Mesenchymal stem cell (in vitro differentiated cells and primary cell): ENCODE data around the gene CHCHD6.

ENCODE experiments used
- DNase-seq: peaks from one replicate; pipeline ENCODE4 v3.0.0-alpha.2; 2013
- H2AFZ ChIP-seq: one replicate; pipeline ENCODE4 v1.6.1; 2013; ENCODE audit warnings: low read depth, mild to moderate bottlenecking, control low read depth, inconsistent platforms, low read length, moderate library complexity
- H2AK5ac ChIP-seq: 2 replicates; pipeline ENCODE4 v1.6.1; 2013; ENCODE audit warnings: low read length, moderate library complexity, mild to moderate bottlenecking, inconsistent platforms; ENCODE audit not compliant: severe bottlenecking
- H2BK120ac ChIP-seq: one replicate; pipeline ENCODE4 v1.6.1; 2013; ENCODE audit warnings: low read depth, mild to moderate bottlenecking, inconsistent platforms, low read length, moderate library complexity
- H2BK12ac ChIP-seq, 2 experiments: one replicate each; pipeline ENCODE4 v1.6.1; 2013; ENCODE audit warnings: inconsistent platforms in 2 of 2, low read length in 2 of 2, mild to moderate bottlenecking in 2 of 2, moderate library complexity in 2 of 2, control low read depth in 1 of 2
- H2BK15ac ChIP-seq: one replicate; pipeline ENCODE4 v1.6.1; 2013; ENCODE audit warnings: mild to moderate bottlenecking, low read depth, inconsistent platforms; ENCODE audit not compliant: poor library complexity, severe bottlenecking
- H2BK5ac ChIP-seq: 2 replicates; pipeline ENCODE4 v1.6.1; 2013; ENCODE audit warnings: low read depth, mild to moderate bottlenecking, low read length, control low read depth, inconsistent platforms; ENCODE audit not compliant: poor library complexity, severe bottlenecking
- H3K14ac ChIP-seq, 2 experiments: one replicate each; pipeline ENCODE4 v1.6.1; 2013; ENCODE audit warnings: inconsistent platforms in 2 of 2, low read length in 2 of 2, control low read depth in 1 of 2, mild to moderate bottlenecking in 1 of 2, moderate library complexity in 1 of 2
- H3K18ac ChIP-seq, 2 experiments: one replicate each; pipeline ENCODE4 v1.6.1; 2013; ENCODE audit warnings: inconsistent platforms in 2 of 2, low read length in 2 of 2, control low read depth in 1 of 2, low read depth in 1 of 2, mild to moderate bottlenecking in 1 of 2
- H3K23ac ChIP-seq, 2 experiments: one replicate each; pipeline ENCODE4 v1.6.1; 2013; ENCODE audit warnings: inconsistent platforms in 2 of 2, low read length in 2 of 2, mild to moderate bottlenecking in 2 of 2, moderate library complexity in 2 of 2, control low read depth in 1 of 2
- H3K27ac ChIP-seq: 2 replicates; pipeline ENCODE4 v1.5.1; 2013; ENCODE audit warnings: mild to moderate bottlenecking, moderate library complexity, low read length, control low read depth, inconsistent platforms; ENCODE audit not compliant: poor library complexity, severe bottlenecking
- H3K27me3 ChIP-seq, 2 experiments: 2 replicates each; pipeline versions ENCODE4 v1.6.1 to v1.7.0; 2013; ENCODE audit warnings: low read length in 2 of 2, mild to moderate bottlenecking in 2 of 2, moderate library complexity in 2 of 2, control low read depth in 1 of 2, inconsistent platforms in 1 of 2; ENCODE audit not compliant: control insufficient read depth in 1 of 2, insufficient read depth in 1 of 2
- H3K36me3 ChIP-seq, 2 experiments: 2 replicates each; pipeline versions ENCODE4 v1.6.1 to v1.7.0; 2013; ENCODE audit warnings: low read length in 2 of 2, control low read depth in 1 of 2, inconsistent platforms in 1 of 2, low read depth in 1 of 2, mild to moderate bottlenecking in 1 of 2; ENCODE audit not compliant: insufficient read depth in 2 of 2, control insufficient read depth in 1 of 2
- H3K4ac ChIP-seq, 2 experiments: one replicate each; pipeline ENCODE4 v1.6.1; 2013; ENCODE audit warnings: inconsistent platforms in 2 of 2, low read length in 2 of 2, mild to moderate bottlenecking in 2 of 2, moderate library complexity in 2 of 2, control low read depth in 1 of 2, low read depth in 1 of 2
- H3K4me1 ChIP-seq: 2 replicates; pipeline ENCODE4 v1.6.1; 2013; ENCODE audit warnings: low read depth, low read length, control low read depth; ENCODE audit not compliant: control insufficient read depth, insufficient read depth
- H3K4me2 ChIP-seq: 2 replicates; pipeline ENCODE4 v1.6.1; 2013; ENCODE audit warnings: low read length, mild to moderate bottlenecking, inconsistent platforms; ENCODE audit not compliant: poor library complexity, severe bottlenecking
- H3K4me3 ChIP-seq, 2 experiments: 2 replicates each; pipeline versions ENCODE4 v1.5.1 to v1.7.0; 2013; ENCODE audit warnings: low read length in 2 of 2, mild to moderate bottlenecking in 2 of 2, control low read depth in 1 of 2, low read depth in 1 of 2; ENCODE audit not compliant: insufficient read depth in 1 of 2
- H3K79me1 ChIP-seq: replicated peaks from 2 replicates; pipeline ENCODE4 v1.6.1; 2013; ENCODE audit warnings: mild to moderate bottlenecking, control low read depth, low read length, inconsistent platforms; ENCODE audit not compliant: poor library complexity, severe bottlenecking
- H3K9ac ChIP-seq: 2 replicates; pipeline ENCODE4 v1.7.0; 2013; ENCODE audit warnings: mild to moderate bottlenecking, low read length, moderate library complexity
- H3K9me3 ChIP-seq: 2 replicates; pipeline ENCODE4 v1.7.0; 2013; ENCODE audit warnings: mild to moderate bottlenecking, low read length; ENCODE audit not compliant: control insufficient read depth
- H4K8ac ChIP-seq: one replicate; pipeline ENCODE4 v1.6.1; 2013; ENCODE audit warnings: inconsistent platforms, mild to moderate bottlenecking, low read length, moderate library complexity
- H4K91ac ChIP-seq: one replicate; pipeline ENCODE4 v1.6.1; 2013; ENCODE audit warnings: mild to moderate bottlenecking, low read length, inconsistent platforms
- WGBS: methylation state at CpG from one replicate; pipeline ENCODE4 v1.1.7; 2013; ENCODE audit warnings: mixed read lengths; 5-methylcytosine and 5-hydroxymethylcytosine counted together

The CHCHD6 gene

GRCh38 chr3:126716057-126716456 is 12.0 kb downstream of the CHCHD6 start:
- Histone ChIP-seq H2AFZ (no peak overlapping the region), H3K23ac (no peak overlapping the region), H3K36me3 (peaks cover 0 to 6% of the 10 kb centered on the region in 2 experiments), H3K27ac (no peak overlapping the region), H3K4me1 (peaks cover 7% of the 10 kb centered on the region), H3K9me3 (no peaks in the 10 kb centered on the region), H3K9ac (no peak overlapping the region), H2BK15ac (no peak overlapping the region), H4K91ac (no peak overlapping the region), H3K4me2 (no peak overlapping the region), H4K8ac (no peak overlapping the region), H3K79me1 (peaks cover 60% of the 10 kb centered on the region), H2AK5ac (no peak overlapping the region), H2BK12ac (no peak overlapping the region), H3K4me3 (no peak overlapping the region), H2BK120ac (no peak overlapping the region), H2BK5ac (no peak overlapping the region), H3K18ac (no peak overlapping the region), H3K4ac (no peak overlapping the region), H3K27me3 (no peaks in the 10 kb centered on the region), H3K14ac (no peak overlapping the region)
- WGBS: 80% methylated on average over 7 of the region's 7 CpGs
- no peak for DNase-seq

GRCh38 chr3:126718561-126719445 is 14.8 kb downstream of the CHCHD6 start:
- Histone ChIP-seq H3K23ac (no peak overlapping the region), H3K79me1 (peaks cover 45% of the 10 kb centered on the region), H3K4me2 (no peak overlapping the region), H3K9ac (no peak overlapping the region), H3K4me1 (peaks cover 7% of the 10 kb centered on the region), H3K27me3 (no peaks in the 10 kb centered on the region), H3K27ac (no peak overlapping the region), H3K4ac (no peak overlapping the region), H3K4me3 (no peak overlapping the region), H3K9me3 (no peaks in the 10 kb centered on the region), H2BK120ac (no peak overlapping the region), H2BK5ac (no peak overlapping the region), H2BK15ac (no peak overlapping the region), H3K36me3 (peaks cover 0 to 6% of the 10 kb centered on the region in 2 experiments), H2BK12ac (no peak overlapping the region), H2AK5ac (no peak overlapping the region), H2AFZ (no peak overlapping the region), H4K8ac (no peak overlapping the region), H3K18ac (no peak overlapping the region), H4K91ac (no peak overlapping the region), H3K14ac (no peak overlapping the region)
- DNase-seq: no peak
- whole genome bisulfite sequencing: 91% methylated on average over 19 of the region's 20 CpGs

- 59% methylated on average over 5 of the region's 5 CpGs for WGBS
- H3K36me3 ChIP-seq: peaks cover 2 to 7% of the 10 kb centered on the region in 2 experiments
- H3K4me1 ChIP-seq: peaks cover 7% of the 10 kb centered on the region
- H2BK12ac ChIP-seq: no peak overlapping the region
- no peak overlapping the region for H2BK15ac ChIP-seq
- no peaks in the 10 kb centered on the region for H3K27me3 ChIP-seq
- H4K91ac ChIP-seq: no peak overlapping the region
- no peak overlapping the region for H2BK5ac ChIP-seq
- H2AFZ ChIP-seq: no peak overlapping the region
- H3K4ac ChIP-seq: no peak overlapping the region
- H3K4me2 ChIP-seq: no peak overlapping the region
- no peak overlapping the region for H3K4me3 ChIP-seq
- no peak overlapping the region for H3K9ac ChIP-seq
- no peak overlapping the region for H3K18ac ChIP-seq
- DNase-seq: no peak
- no peak overlapping the region for H3K14ac ChIP-seq
- H3K23ac ChIP-seq: no peak overlapping the region
- no peak overlapping the region for H3K27ac ChIP-seq
- H2AK5ac ChIP-seq: no peak overlapping the region
- no peak overlapping the region for H2BK120ac ChIP-seq
- H3K79me1 ChIP-seq: peaks cover 35% of the 10 kb centered on the region
- peaks cover 10% of the 10 kb centered on the region for H3K9me3 ChIP-seq
- no peak overlapping the region for H4K8ac ChIP-seq
Observed at GRCh38 chr3:126720596-126720995, 16.6 kb downstream of the CHCHD6 start.

- H3K4ac ChIP-seq: no peak overlapping the region
- no peak overlapping the region for H3K4me3 ChIP-seq
- H3K4me2 ChIP-seq: no peak overlapping the region
- no peaks in the 10 kb centered on the region for H3K27me3 ChIP-seq
- no peak overlapping the region for H3K9ac ChIP-seq
- no peak overlapping the region for H2BK15ac ChIP-seq
- H3K27ac ChIP-seq: no peak overlapping the region
- H2BK12ac ChIP-seq: no peak overlapping the region
- H3K23ac ChIP-seq: no peak overlapping the region
- H3K79me1 ChIP-seq: peaks cover 31% of the 10 kb centered on the region
- H4K91ac ChIP-seq: no peak overlapping the region
- peaks cover 12% of the 10 kb centered on the region for H3K9me3 ChIP-seq
- H3K14ac ChIP-seq: no peak overlapping the region
- no peak overlapping the region for H3K18ac ChIP-seq
- WGBS: 96% methylated on average over 9 of the region's 10 CpGs
- no peak overlapping the region for H4K8ac ChIP-seq
- no peak overlapping the region for H2AK5ac ChIP-seq
- H3K36me3 ChIP-seq: peaks cover 2 to 7% of the 10 kb centered on the region in 2 experiments
- H2AFZ ChIP-seq: no peak overlapping the region
- H2BK5ac ChIP-seq: no peak overlapping the region
- no peak overlapping the region for H2BK120ac ChIP-seq
- peaks cover 5% of the 10 kb centered on the region for H3K4me1 ChIP-seq
- DNase-seq: no peak
Observed at GRCh38 chr3:126721246-126721645, 17.2 kb downstream of the CHCHD6 start.
